Measurements from ENCODE around the gene VDAC2.

VDAC2 gene

GRCh38 chr10:75269605-75270004, 59.0 kb downstream of the VDAC2 start:
- no peaks in the 10 kb centered on the region for H3K4me1 ChIP-seq (ENCODE audit: control insufficient read depth in 2 of 2, insufficient read depth in 2 of 2, low read length in 2 of 2)
- H3K36me3 ChIP-seq (ENCODE audit: control insufficient read depth in 2 of 2, insufficient read depth in 2 of 2, low read length in 2 of 2) = no peaks in the 10 kb centered on the region
- H3K27ac ChIP-seq (ENCODE audit: low read depth in 2 of 2, low read length in 2 of 2) = no peak overlapping the region
- H3K4me3 ChIP-seq (ENCODE audit: low read length in 2 of 2) = no peak overlapping the region
- H3K9ac ChIP-seq (ENCODE audit: low read depth in 1 of 2, low read length in 2 of 2) = no peak overlapping the region
- H3K9me3 ChIP-seq (ENCODE audit: control insufficient read depth in 2 of 2, low read length in 2 of 2) = no peaks in the 10 kb centered on the region
- no peaks in the 10 kb centered on the region for H3K27me3 ChIP-seq (ENCODE audit: control insufficient read depth in 2 of 2, insufficient read depth in 2 of 2, low read length in 2 of 2)

GRCh38 chr10:75272094-75272493, 61.5 kb downstream of the VDAC2 start:
- H3K9me3 ChIP-seq (ENCODE audit: control insufficient read depth in 2 of 2, low read length in 2 of 2) = no peaks in the 10 kb centered on the region
- H3K27me3 ChIP-seq (ENCODE audit: control insufficient read depth in 2 of 2, insufficient read depth in 2 of 2, low read length in 2 of 2) = no peaks in the 10 kb centered on the region
- no peaks in the 10 kb centered on the region for H3K4me1 ChIP-seq (ENCODE audit: control insufficient read depth in 2 of 2, insufficient read depth in 2 of 2, low read length in 2 of 2)
- no peak overlapping the region for H3K4me3 ChIP-seq (ENCODE audit: low read length in 2 of 2)
- no peaks in the 10 kb centered on the region for H3K36me3 ChIP-seq (ENCODE audit: control insufficient read depth in 2 of 2, insufficient read depth in 2 of 2, low read length in 2 of 2)
- H3K9ac ChIP-seq (ENCODE audit: low read depth in 1 of 2, low read length in 2 of 2) = no peak overlapping the region
- H3K27ac ChIP-seq (ENCODE audit: low read depth in 2 of 2, low read length in 2 of 2) = no peak overlapping the region

GRCh38 chr10:75272896-75273295, 62.3 kb downstream of the VDAC2 start:
- H3K27me3 ChIP-seq (ENCODE audit: control insufficient read depth in 2 of 2, insufficient read depth in 2 of 2, low read length in 2 of 2) = no peaks in the 10 kb centered on the region
- no peak overlapping the region for H3K27ac ChIP-seq (ENCODE audit: low read depth in 2 of 2, low read length in 2 of 2)
- H3K36me3 ChIP-seq (ENCODE audit: control insufficient read depth in 2 of 2, insufficient read depth in 2 of 2, low read length in 2 of 2) = no peaks in the 10 kb centered on the region
- H3K4me3 ChIP-seq (ENCODE audit: low read length in 2 of 2) = no peak overlapping the region
- H3K9me3 ChIP-seq (ENCODE audit: control insufficient read depth in 2 of 2, low read length in 2 of 2) = no peaks in the 10 kb centered on the region
- no peaks in the 10 kb centered on the region for H3K4me1 ChIP-seq (ENCODE audit: control insufficient read depth in 2 of 2, insufficient read depth in 2 of 2, low read length in 2 of 2)
- H3K9ac ChIP-seq (ENCODE audit: low read depth in 1 of 2, low read length in 2 of 2) = no peak overlapping the region

- Histone ChIP-seq H3K27ac (ENCODE audit: low read depth in 2 of 2, low read length in 2 of 2) (peak overlapping the region in 1 of 2 donors; percentile 48), H3K4me1 (ENCODE audit: control insufficient read depth in 2 of 2, insufficient read depth in 2 of 2, low read length in 2 of 2) (no peaks in the 10 kb centered on the region), H3K9ac (ENCODE audit: low read depth in 1 of 2, low read length in 2 of 2) (peak overlapping the region; percentile 52 to 66), H3K36me3 (ENCODE audit: control insufficient read depth in 2 of 2, insufficient read depth in 2 of 2, low read length in 2 of 2) (no peaks in the 10 kb centered on the region), H3K4me3 (ENCODE audit: low read length in 2 of 2) (peak overlapping the region; percentile 7 to 69), H3K9me3 (ENCODE audit: control insufficient read depth in 2 of 2, low read length in 2 of 2) (no peaks in the 10 kb centered on the region), H3K27me3 (ENCODE audit: control insufficient read depth in 2 of 2, insufficient read depth in 2 of 2, low read length in 2 of 2) (no peaks in the 10 kb centered on the region)
These were observed 65.7 kb downstream of the VDAC2 start for GRCh38 chr10:75276069-75276872.

GRCh38 chr10:75280236-75280635, 69.6 kb downstream of the VDAC2 start:
- Histone ChIP-seq H3K27ac (ENCODE audit: low read depth in 2 of 2, low read length in 2 of 2) (no peak overlapping the region), H3K36me3 (ENCODE audit: control insufficient read depth in 2 of 2, insufficient read depth in 2 of 2, low read length in 2 of 2) (no peaks in the 10 kb centered on the region), H3K9ac (ENCODE audit: low read depth in 1 of 2, low read length in 2 of 2) (no peak overlapping the region), H3K27me3 (ENCODE audit: control insufficient read depth in 2 of 2, insufficient read depth in 2 of 2, low read length in 2 of 2) (no peaks in the 10 kb centered on the region), H3K9me3 (ENCODE audit: control insufficient read depth in 2 of 2, low read length in 2 of 2) (no peaks in the 10 kb centered on the region), H3K4me3 (ENCODE audit: low read length in 2 of 2) (no peak overlapping the region), H3K4me1 (ENCODE audit: control insufficient read depth in 2 of 2, insufficient read depth in 2 of 2, low read length in 2 of 2) (no peaks in the 10 kb centered on the region)
